Karpas-422 (cell line): ENCODE results near the gene TP63. TPM values are rescaled to one million over a fixed set of nuclear protein-coding genes. Genes with fewer than 3 reads are reported as not detected.

Source experiments
- DNase-seq: peaks from one replicate; pipeline ENCODE4 v3.0.0-alpha.2; 2015
- H2AFZ ChIP-seq: fragments of 200-600 bp; sonication (generic); 2 replicates; pipeline ENCODE4 v1.6.1; 2014; ENCODE audit warnings: antibody characterized with exemption, low read length, mixed read lengths
- H3K27ac ChIP-seq: fragments of 200-600 bp; sonication (generic); 2 replicates; pipeline ENCODE4 v1.5.1; 2014; ENCODE audit warnings: mild to moderate bottlenecking, low read length, moderate library complexity
- H3K27me3 ChIP-seq: fragments of 200-600 bp; sonication (generic); 2 replicates; pipeline ENCODE4 v1.6.1; 2014; ENCODE audit warnings: low read length, mixed read lengths
- H3K36me3 ChIP-seq: fragments of 200-600 bp; sonication (generic); 2 replicates; pipeline ENCODE4 v1.6.1; 2014; ENCODE audit warnings: low read length, mixed read lengths; ENCODE audit not compliant: insufficient read depth
- H3K4me1 ChIP-seq: fragments of 200-600 bp; sonication (generic); 2 replicates; pipeline ENCODE4 v1.6.1; 2014; ENCODE audit warnings: mild to moderate bottlenecking, low read length, mixed read lengths
- H3K4me2 ChIP-seq: fragments of 200-600 bp; sonication (generic); 2 replicates; pipeline ENCODE4 v1.6.1; 2014; ENCODE audit warnings: low read length, low read depth, mild to moderate bottlenecking; ENCODE audit not compliant: poor library complexity, severe bottlenecking
- H3K4me3 ChIP-seq: fragments of 200-600 bp; sonication (generic); 2 replicates; pipeline ENCODE4 v1.5.1; 2014; ENCODE audit warnings: mild to moderate bottlenecking, antibody characterized with exemption, low read length, mixed read lengths
- H3K79me2 ChIP-seq: fragments of 200-600 bp; sonication (generic); 2 replicates; pipeline ENCODE4 v1.6.1; 2014; ENCODE audit warnings: mild to moderate bottlenecking, low read length, mixed read lengths
- H3K9ac ChIP-seq: fragments of 200-600 bp; sonication (generic); 2 replicates; pipeline ENCODE4 v1.6.0; 2014; ENCODE audit warnings: low read length
- H3K9me2 ChIP-seq: fragments of 200-600 bp; sonication (generic), shearing (Covaris generic); replicated peaks from 2 replicates; pipeline ENCODE4 v1.6.0; 2014; ENCODE audit warnings: mild to moderate bottlenecking, low read length, moderate library complexity; ENCODE audit not compliant: insufficient read depth
- H3K9me3 ChIP-seq: fragments of 300-700, 200-600 bp; sonication (generic); 2 replicates; pipeline ENCODE4 v1.6.1; 2014; ENCODE audit warnings: low read length, mixed read lengths
- H4K20me1 ChIP-seq: fragments of 200-600 bp; sonication (generic); 2 replicates; pipeline ENCODE4 v1.6.1; 2014; ENCODE audit warnings: mild to moderate bottlenecking, antibody characterized with exemption, low read length, low read depth; ENCODE audit not compliant: insufficient read depth
- total RNA-seq: library from RNA; depleted of rRNA; stranded (reverse); fragments of >200 nt; shearing (Covaris generic); gene quantifications from 2 replicates; pipeline ENCODE4 v1.2.3, GENCODE V29; 2014; ENCODE audit warnings: low replicate concordance

TP63 gene
- total RNA-seq, 1 experiment from 2014 or later = not detected

DNA sequence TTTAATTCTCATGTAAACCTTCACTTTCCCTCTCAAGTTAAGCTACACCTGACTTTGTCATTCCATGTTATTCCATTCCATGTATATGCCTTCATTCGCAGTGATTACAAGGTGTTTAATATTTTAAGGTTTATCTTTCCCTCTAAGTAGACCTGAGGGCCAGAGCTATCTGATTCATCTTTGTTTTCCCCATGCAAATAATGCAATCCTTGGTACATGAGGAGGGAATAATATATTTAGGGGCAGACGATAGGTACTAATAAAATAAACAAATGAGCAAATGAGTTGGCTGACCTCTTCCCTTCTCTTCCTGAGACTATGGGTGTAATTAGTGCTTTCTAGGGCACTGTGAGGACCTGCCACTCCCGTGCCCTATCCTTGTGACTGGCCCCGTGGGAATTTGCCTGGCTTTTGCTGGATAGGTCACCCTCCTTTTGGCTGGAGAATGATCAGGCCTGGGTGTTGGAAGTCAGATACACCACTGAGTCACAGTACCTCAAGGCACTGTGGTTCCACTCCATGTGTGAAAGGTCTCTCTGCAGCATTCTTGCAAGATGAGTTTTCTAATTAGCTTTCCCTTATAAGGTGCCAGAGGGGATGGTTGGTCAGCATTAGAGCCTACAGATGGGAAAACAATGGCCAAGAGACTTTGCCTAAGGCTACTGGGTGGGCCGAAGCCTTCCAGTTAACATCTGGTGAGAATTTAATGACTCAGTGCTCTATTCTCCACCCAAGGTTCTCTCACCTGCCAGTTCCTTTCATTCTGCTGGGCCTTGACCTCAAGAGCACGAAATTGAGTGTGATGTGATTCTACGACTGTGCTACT, 306.3 kb downstream of the TP63 start:
- Histone ChIP-seq H4K20me1 (no peaks in the 10 kb centered on the region), H3K9ac (no peak overlapping the region), H3K9me3 (peaks cover 7% of the 10 kb centered on the region), H2AFZ (no peak overlapping the region), H3K36me3 (no peaks in the 10 kb centered on the region), H3K27me3 (no peaks in the 10 kb centered on the region), H3K79me2 (no peaks in the 10 kb centered on the region), H3K4me3 (no peak overlapping the region), H3K4me1 (no peaks in the 10 kb centered on the region), H3K4me2 (no peak overlapping the region), H3K9me2 (no peaks in the 10 kb centered on the region), H3K27ac (no peak overlapping the region)
- DNase-seq = no peak

DNA sequence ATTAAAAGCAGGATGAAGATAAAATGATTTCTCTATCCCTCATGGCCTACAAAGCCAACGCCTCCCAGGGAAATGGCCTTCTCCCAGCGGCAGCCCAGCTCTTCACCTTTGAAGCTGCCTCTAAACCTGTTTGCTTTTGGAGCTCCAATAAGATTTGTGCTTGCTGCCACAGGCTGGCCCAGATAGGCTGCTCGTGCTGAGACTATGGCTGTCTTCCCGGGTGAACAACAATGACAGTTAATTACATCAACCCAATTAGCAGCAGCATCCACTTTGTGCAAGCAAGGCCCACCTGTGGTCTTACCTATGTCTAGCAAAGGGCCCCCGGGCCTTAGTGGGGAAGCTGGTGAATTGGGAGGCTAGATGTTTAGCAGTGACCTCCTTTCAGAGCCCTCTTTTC, 309.9 kb downstream of the TP63 start:
- Histone ChIP-seq H3K27me3 (no peaks in the 10 kb centered on the region), H3K4me1 (no peaks in the 10 kb centered on the region), H4K20me1 (no peaks in the 10 kb centered on the region), H3K4me3 (no peak overlapping the region), H2AFZ (no peak overlapping the region), H3K36me3 (no peaks in the 10 kb centered on the region), H3K27ac (no peak overlapping the region), H3K79me2 (no peaks in the 10 kb centered on the region), H3K9me2 (no peaks in the 10 kb centered on the region), H3K9ac (no peak overlapping the region), H3K9me3 (no peaks in the 10 kb centered on the region), H3K4me2 (no peak overlapping the region)
- no peak for DNase-seq

DNA sequence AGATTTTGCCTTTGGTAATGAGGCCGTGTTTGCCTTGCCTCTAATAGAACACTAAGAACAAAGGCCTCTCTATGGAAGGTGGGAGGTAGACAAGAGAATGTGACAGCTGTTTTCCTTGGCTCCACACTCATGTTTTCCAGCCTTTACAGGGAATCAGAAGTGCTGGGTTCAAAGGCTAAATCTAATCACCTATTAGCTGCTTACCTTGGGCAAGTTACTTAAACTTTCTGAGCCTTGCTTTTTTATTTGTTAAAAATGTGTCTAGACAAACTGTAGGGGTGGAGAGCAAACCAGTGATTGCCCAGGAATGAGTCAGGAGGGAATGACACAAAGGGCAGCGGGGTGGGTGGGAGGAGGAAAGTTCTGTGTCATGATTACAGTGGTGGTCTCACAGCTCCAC, 310.5 kb downstream of the TP63 start:
- H3K27me3 ChIP-seq = no peaks in the 10 kb centered on the region
- H2AFZ ChIP-seq = no peak overlapping the region
- H3K4me1 ChIP-seq = no peaks in the 10 kb centered on the region
- H3K9ac ChIP-seq = no peak overlapping the region
- no peak for DNase-seq
- H3K4me2 ChIP-seq = no peak overlapping the region
- H3K27ac ChIP-seq = no peak overlapping the region
- no peaks in the 10 kb centered on the region for H3K9me3 ChIP-seq
- H4K20me1 ChIP-seq = no peaks in the 10 kb centered on the region
- no peak overlapping the region for H3K4me3 ChIP-seq
- H3K79me2 ChIP-seq = no peaks in the 10 kb centered on the region
- no peaks in the 10 kb centered on the region for H3K36me3 ChIP-seq
- H3K9me2 ChIP-seq = no peaks in the 10 kb centered on the region

- no peak overlapping the region for H3K4me2 ChIP-seq
These were observed 311.8 kb downstream of the TP63 start for GRCh38 chr3:189942948-189943347.

GRCh38 chr3:189944285-189945145, 313.3 kb downstream of the TP63 start:
- no peaks in the 10 kb centered on the region for H3K4me1 ChIP-seq
- no peak overlapping the region for H3K4me3 ChIP-seq
- no peak overlapping the region for H3K27ac ChIP-seq
- H3K9me2 ChIP-seq = no peaks in the 10 kb centered on the region
- H3K27me3 ChIP-seq = no peaks in the 10 kb centered on the region
- no peaks in the 10 kb centered on the region for H3K36me3 ChIP-seq
- no peak overlapping the region for H2AFZ ChIP-seq
- no peak for DNase-seq
- H3K9ac ChIP-seq = no peak overlapping the region
- no peaks in the 10 kb centered on the region for H4K20me1 ChIP-seq
- H3K79me2 ChIP-seq = no peaks in the 10 kb centered on the region
- H3K4me2 ChIP-seq = no peak overlapping the region
- H3K9me3 ChIP-seq = no peaks in the 10 kb centered on the region

More at GRCh38 chr3:189942948-189943347, 311.8 kb downstream of the TP63 start:
- H3K9me3 ChIP-seq = no peaks in the 10 kb centered on the region
- H3K79me2 ChIP-seq = no peaks in the 10 kb centered on the region
- H3K27me3 ChIP-seq = no peaks in the 10 kb centered on the region
- H3K27ac ChIP-seq = no peak overlapping the region
- no peaks in the 10 kb centered on the region for H4K20me1 ChIP-seq
- no peak overlapping the region for H2AFZ ChIP-seq
- no peaks in the 10 kb centered on the region for H3K36me3 ChIP-seq
- DNase-seq = no peak
- H3K4me1 ChIP-seq = no peaks in the 10 kb centered on the region
- no peak overlapping the region for H3K9ac ChIP-seq
- H3K9me2 ChIP-seq = no peaks in the 10 kb centered on the region
- no peak overlapping the region for H3K4me3 ChIP-seq

GRCh38 chr3:189945935-189946709, 314.9 kb downstream of the TP63 start:
- Histone ChIP-seq H3K4me3 (no peak overlapping the region), H3K9me2 (no peaks in the 10 kb centered on the region), H3K27ac (no peak overlapping the region), H3K36me3 (no peaks in the 10 kb centered on the region), H3K79me2 (no peaks in the 10 kb centered on the region), H3K9ac (no peak overlapping the region), H3K9me3 (no peaks in the 10 kb centered on the region), H3K4me2 (no peak overlapping the region), H4K20me1 (no peaks in the 10 kb centered on the region), H3K4me1 (no peaks in the 10 kb centered on the region), H2AFZ (no peak overlapping the region), H3K27me3 (no peaks in the 10 kb centered on the region)
- no peak for DNase-seq
